GM18517 (cell line): ENCODE data around the gene ZDHHC14.

Source experiments
- ATAC-seq: cut with Tn5 transposase; IDR thresholded peaks from one replicate; pipeline ENCODE4 v1.9.1; 2021; ENCODE audit warnings: mild to moderate bottlenecking, moderate library complexity; ENCODE audit not compliant: unreplicated experiment

ZDHHC14 gene

GRCh38 chr6:157724138-157724820, 343.3 kb downstream of the ZDHHC14 start:
- ATAC-seq = no peak

DNA sequence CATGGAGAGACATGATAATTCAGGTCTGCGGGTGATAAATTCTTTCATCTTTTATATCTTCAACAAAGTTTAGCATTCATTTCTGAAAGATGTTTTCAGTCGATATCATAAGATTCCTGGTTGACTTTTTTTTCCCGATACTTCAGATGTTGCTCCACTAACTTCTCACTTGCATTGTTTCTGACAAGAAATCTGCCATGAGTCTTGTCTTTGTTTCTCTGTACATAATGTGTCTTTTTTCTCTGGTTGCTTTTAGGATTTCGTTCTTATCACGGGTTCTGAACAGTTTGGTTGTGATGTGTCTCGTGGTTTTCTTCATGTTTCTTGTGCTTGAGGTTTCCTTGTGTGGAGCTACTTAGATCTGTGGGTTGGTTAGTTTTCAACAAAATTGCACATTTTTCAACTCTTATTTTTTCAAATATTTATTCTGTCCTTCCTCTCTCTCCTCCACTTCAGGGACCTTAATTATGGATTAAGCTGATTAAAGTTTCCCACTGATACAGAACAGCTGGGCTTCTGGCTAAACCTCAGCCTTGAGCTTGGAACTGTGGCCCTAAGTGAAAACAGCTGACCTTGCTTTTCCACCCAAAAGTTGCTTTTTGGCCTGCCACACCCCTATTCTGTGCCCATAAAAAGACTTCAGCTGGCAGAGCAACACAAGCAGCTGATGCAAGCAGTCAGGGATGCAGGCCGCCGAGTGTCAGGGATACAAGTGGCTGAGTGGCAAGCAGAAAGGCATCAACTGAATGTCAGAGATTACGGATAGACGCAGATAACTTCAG, 344.2 kb downstream of the ZDHHC14 start:
- ATAC-seq = no peak

GRCh38 chr6:157725836-157726235, 344.8 kb downstream of the ZDHHC14 start:
- ATAC-seq = no peak

DNA sequence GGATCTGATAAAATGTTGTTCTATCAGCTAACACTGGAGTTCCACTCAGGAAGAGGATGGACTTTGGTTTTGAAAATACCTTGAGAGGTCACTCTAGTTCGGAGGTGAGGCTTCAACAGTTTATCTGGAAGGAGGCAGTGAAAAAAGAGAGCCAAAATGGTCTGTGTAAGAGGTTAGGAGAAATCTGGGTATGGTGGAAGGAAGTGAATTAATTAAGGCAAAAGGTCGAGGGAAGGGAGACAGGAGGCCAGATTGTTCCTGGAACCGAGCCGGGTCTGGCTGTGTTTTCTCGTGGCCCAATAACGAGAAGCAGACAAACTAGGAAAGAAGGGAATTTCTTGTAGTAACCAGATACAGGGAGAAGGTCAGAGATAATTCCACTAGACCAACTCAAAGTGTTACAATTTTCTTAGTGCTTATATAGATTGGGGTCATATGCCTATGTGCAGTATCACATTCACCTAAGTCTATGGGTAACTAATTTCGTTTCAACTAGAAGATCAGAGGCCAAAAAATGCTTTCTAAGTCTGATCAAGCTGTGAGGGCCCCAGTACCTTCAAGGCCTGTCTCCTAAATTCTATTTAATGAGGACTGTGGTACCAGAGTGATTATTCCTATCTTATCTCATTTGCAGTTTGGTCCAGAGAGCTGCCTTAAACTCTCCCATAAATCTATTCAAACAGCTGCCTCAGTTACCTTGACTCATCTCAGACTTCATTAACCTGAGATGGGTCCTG, 346.1 kb downstream of the ZDHHC14 start:
- no peak for ATAC-seq
